H1 (cell line): ENCODE results near the gene RRM2. TPM values are rescaled to one million over a fixed set of nuclear protein-coding genes. Genes with fewer than 3 reads are reported as not detected.

Experiments
- CTCF ChIA-PET: fragments of 300-600 bp; sonication (Branson Sonifier 250); formaldehyde crosslinking; loops from one replicate; lab custom pipeline; 2021; ENCODE audit not compliant: partially characterized antibody; lab: Charles Lee
- POLR2A ChIA-PET: fragments of 300-600 bp; sonication (Branson Sonifier 250); formaldehyde crosslinking; loops from one replicate; lab custom pipeline; 2021; ENCODE audit warnings: inconsistent platforms; ENCODE audit not compliant: partially characterized antibody; lab: Charles Lee
- DNase-seq, 2 experiments: peaks; one replicate each; pipeline versions ENCODE4 v3.0.0 to v3.0.0-alpha.2; 2010 to 2022; ENCODE audit warnings: low spot score in 2 of 2, low read depth in 1 of 2, mixed read lengths in 1 of 2
- FAIRE-seq: peaks from 2 replicates; lab custom pipeline; 2011; peaks lifted over from hg19 to GRCh38; lab: Jason Lieb, UNC
- H2AFZ ChIP-seq: 2 replicates; pipeline ENCODE4 v1.8.1; 2012; ENCODE audit warnings: low read length, inconsistent platforms
- H2AK5ac ChIP-seq: 2 replicates; pipeline ENCODE4 v1.6.1; 2013; ENCODE audit warnings: low read depth, low read length
- H2BK120ac ChIP-seq: replicated peaks from 2 replicates; pipeline ENCODE3; 2013; ENCODE audit warnings: low read depth, low read length, inconsistent platforms
- H2BK12ac ChIP-seq: 2 replicates; pipeline ENCODE4 v1.6.1; 2013; ENCODE audit warnings: low read depth, low read length
- H2BK15ac ChIP-seq: 2 replicates; pipeline ENCODE4 v1.6.1; 2013; ENCODE audit warnings: low read length
- H2BK20ac ChIP-seq: 2 replicates; pipeline ENCODE4 v1.6.1; 2013; ENCODE audit warnings: low read length
- H2BK5ac ChIP-seq: 2 replicates; pipeline ENCODE4 v1.6.1; 2013; ENCODE audit warnings: low read depth, low read length
- H3K14ac ChIP-seq: 2 replicates; pipeline ENCODE4 v1.6.1; 2013; ENCODE audit warnings: inconsistent platforms; ENCODE audit not compliant: insufficient read length
- H3K18ac ChIP-seq: 2 replicates; pipeline ENCODE4 v1.6.1; 2013; ENCODE audit warnings: low read length; ENCODE audit errors: extremely low read depth
- H3K23ac ChIP-seq: 2 replicates; pipeline ENCODE4 v1.6.1; 2013; ENCODE audit warnings: inconsistent platforms; ENCODE audit not compliant: insufficient read length
- H3K23me2 ChIP-seq: 2 replicates; pipeline ENCODE4 v1.6.1; 2013; ENCODE audit warnings: low read depth, low read length
- H3K27ac ChIP-seq: 2 replicates; pipeline ENCODE4 v1.6.1; 2011; ENCODE audit warnings: low read depth, low read length, inconsistent platforms
- H3K27me3 ChIP-seq, 4 experiments: replicated peaks in 1 of 4; 1 replicate in 1 of 4; 2 replicates in 3 of 4; pipeline versions ENCODE4 v1.6.1 to v1.8.1; 2011 to 2013; ENCODE audit warnings: low read length in 3 of 4, mild to moderate bottlenecking in 3 of 4, inconsistent platforms in 2 of 4, mixed read lengths in 2 of 4, moderate library complexity in 1 of 4; ENCODE audit not compliant: control insufficient read depth in 3 of 4, insufficient read depth in 3 of 4; ENCODE audit errors: extremely low read depth in 1 of 4
- H3K36me3 ChIP-seq, 4 experiments: 2 replicates each; pipeline versions ENCODE4 v1.6.1 to v1.8.1; 2011 to 2013; ENCODE audit warnings: mild to moderate bottlenecking in 4 of 4, low read length in 3 of 4, moderate library complexity in 2 of 4, control low read depth in 1 of 4, inconsistent platforms in 1 of 4; ENCODE audit not compliant: insufficient read depth in 4 of 4, control insufficient read depth in 2 of 4
- H3K4ac ChIP-seq: replicated peaks from 2 replicates; pipeline ENCODE3; 2013; ENCODE audit warnings: low read length, low read depth, mixed read lengths, inconsistent platforms; ENCODE audit not compliant: insufficient read length
- H3K4me1 ChIP-seq, 4 experiments: replicated peaks in 1 of 4; 1 replicate in 1 of 4; 2 replicates in 3 of 4; pipeline versions ENCODE4 v1.6.1 to v1.8.1; 2011 to 2013; ENCODE audit warnings: low read length in 3 of 4, inconsistent platforms in 2 of 4, mixed read lengths in 1 of 4; ENCODE audit not compliant: insufficient read depth in 4 of 4, control insufficient read depth in 3 of 4
- H3K4me2 ChIP-seq, 2 experiments: 2 replicates each; pipeline versions ENCODE4 v1.6.1 to v1.8.1; 2011 to 2013; ENCODE audit warnings: low read depth in 2 of 2, low read length in 2 of 2, control low read depth in 1 of 2, inconsistent platforms in 1 of 2, mild to moderate bottlenecking in 1 of 2; ENCODE audit not compliant: insufficient read depth in 1 of 2
- H3K4me3 ChIP-seq, 4 experiments: fragments of 200-600, 300-600 bp in 1 of 4; sonication (generic), shearing (Covaris generic), sonication (Bioruptor Twin) in 1 of 4; 2 replicates each; pipeline versions ENCODE4 v1.5.1 to v1.8.1; 2011 to 2016; ENCODE audit warnings: low read length in 4 of 4, low read depth in 3 of 4, control low read depth in 2 of 4, inconsistent platforms in 2 of 4, mild to moderate bottlenecking in 2 of 4, mixed read lengths in 1 of 4, moderate library complexity in 1 of 4; ENCODE audit not compliant: insufficient read depth in 2 of 4; ENCODE audit errors: extremely low read depth in 1 of 4
- H3K56ac ChIP-seq: replicated peaks from 2 replicates; pipeline ENCODE3; 2013; ENCODE audit warnings: low read depth, mild to moderate bottlenecking, mixed read lengths, low read length, inconsistent platforms; ENCODE audit not compliant: insufficient read length
- H3K79me1 ChIP-seq: 2 replicates; pipeline ENCODE4 v1.6.1; 2013; ENCODE audit warnings: low read depth, low read length, control low read depth
- H3K79me2 ChIP-seq, 2 experiments: 2 replicates each; pipeline versions ENCODE4 v1.6.1 to v1.8.1; 2012 to 2013; ENCODE audit warnings: low read length in 2 of 2, mild to moderate bottlenecking in 2 of 2, inconsistent platforms in 1 of 2; ENCODE audit not compliant: insufficient read depth in 2 of 2, control insufficient read depth in 1 of 2
- H3K9ac ChIP-seq, 4 experiments: replicated peaks in 1 of 4; 1 replicate in 1 of 4; 2 replicates in 3 of 4; pipeline versions ENCODE4 v1.6.1 to v1.8.1; 2011 to 2013; ENCODE audit warnings: low read depth in 3 of 4, low read length in 3 of 4, control low read depth in 2 of 4, mild to moderate bottlenecking in 2 of 4, moderate library complexity in 2 of 4, inconsistent platforms in 1 of 4; ENCODE audit errors: extremely low read depth in 1 of 4
- H3K9me3 ChIP-seq, 2 experiments: 2 replicates each; pipeline versions ENCODE4 v1.6.1 to v1.8.1; 2012 to 2013; ENCODE audit warnings: mild to moderate bottlenecking in 2 of 2, moderate library complexity in 2 of 2, control low read depth in 1 of 2, inconsistent platforms in 1 of 2, low read depth in 1 of 2, low read length in 1 of 2, mixed read lengths in 1 of 2; ENCODE audit not compliant: insufficient read depth in 2 of 2
- H4K20me1 ChIP-seq, 2 experiments: replicated peaks in 1 of 2; 2 replicates each; pipeline versions ENCODE3 to v1.8.1; 2011 to 2013; ENCODE audit warnings: inconsistent platforms in 2 of 2, low read length in 2 of 2, mild to moderate bottlenecking in 1 of 2; ENCODE audit not compliant: insufficient read depth in 2 of 2, control insufficient read depth in 1 of 2
- H4K5ac ChIP-seq: 2 replicates; pipeline ENCODE4 v1.6.1; 2013; ENCODE audit warnings: low read length, low read depth, mixed read lengths, inconsistent platforms; ENCODE audit not compliant: insufficient read length
- H4K8ac ChIP-seq: 2 replicates; pipeline ENCODE4 v1.8.0; 2013; ENCODE audit warnings: mild to moderate bottlenecking, moderate library complexity, low read length, inconsistent platforms; ENCODE audit not compliant: insufficient read depth; ENCODE audit errors: extremely low read depth
- H4K91ac ChIP-seq: replicated peaks from 2 replicates; pipeline ENCODE3; 2013; ENCODE audit warnings: low read length, mixed read lengths, inconsistent platforms; ENCODE audit not compliant: insufficient read length
- BACH1 ChIP-seq: IDR thresholded peaks from 2 replicates; pipeline ENCODE4 v1.6.1; 2012; ENCODE audit warnings: low read length, improper control_type of control experiment
- BCL11A ChIP-seq, 2 experiments: IDR thresholded peaks; one replicate each; pipeline ENCODE4 v1.6.1; 2011; ENCODE audit warnings: low read depth in 2 of 2, low read length in 2 of 2, mild to moderate bottlenecking in 2 of 2
- CTBP2 ChIP-seq: IDR thresholded peaks from 2 replicates; pipeline ENCODE4 v1.7.0; 2011; ENCODE audit warnings: borderline replicate concordance, mild to moderate bottlenecking, moderate library complexity, mixed read lengths, low read length; ENCODE audit not compliant: insufficient read depth, insufficient read length
- EGR1 ChIP-seq: IDR thresholded peaks from 2 replicates; pipeline ENCODE4 v1.6.1; 2011; ENCODE audit warnings: low read depth, low read length, borderline replicate concordance
- GTF2F1 ChIP-seq: IDR thresholded peaks from 2 replicates; pipeline ENCODE4 v1.6.1; 2012; ENCODE audit warnings: low read depth, low read length, improper control_type of control experiment, borderline replicate concordance
- HDAC2 ChIP-seq, 2 experiments: fragments of 300-600 bp in 1 of 2; sonication (generic) in 1 of 2; IDR thresholded peaks; 2 replicates each; pipeline ENCODE4 v1.6.1; 2011 to 2012; ENCODE audit warnings: low read depth in 2 of 2, low read length in 2 of 2, mild to moderate bottlenecking in 2 of 2, moderate library complexity in 2 of 2, borderline replicate concordance in 1 of 2, inconsistent platforms in 1 of 2
- JUND ChIP-seq: IDR thresholded peaks from 2 replicates; pipeline ENCODE4 v1.6.1; 2011; ENCODE audit warnings: mild to moderate bottlenecking, improper control_type of control experiment, low read length
- NRF1 ChIP-seq: IDR thresholded peaks from 2 replicates; pipeline ENCODE4 v1.6.1; 2011; ENCODE audit warnings: mild to moderate bottlenecking, low read depth, low read length, improper control_type of control experiment
- SAP30 ChIP-seq: fragments of 300-600 bp; sonication (generic); IDR thresholded peaks from 2 replicates; pipeline ENCODE4 v1.7.1; 2012; ENCODE audit warnings: low read length, moderate library complexity, mild to moderate bottlenecking, inconsistent platforms; ENCODE audit not compliant: insufficient read depth, insufficient replicate concordance
- SIRT6 ChIP-seq: IDR thresholded peaks from one replicate; pipeline ENCODE4 v1.7.1; 2012; ENCODE audit warnings: low read length, inconsistent platforms
- ZNF274 ChIP-seq: IDR thresholded peaks from 2 replicates; pipeline ENCODE4 v1.7.0; 2012; ENCODE audit warnings: low read length, borderline replicate concordance; ENCODE audit errors: extremely low read depth
- WGBS, 2 experiments: shearing (Covaris generic) in 1 of 2; methylation state at CpG; one replicate each; pipeline versions ENCODE4 v1.1.6 to v1.1.7; 2013 to 2015; ENCODE audit warnings: low lambda C conversion rate in 2 of 2, mixed read lengths in 2 of 2, inconsistent platforms in 1 of 2, low coverage in 1 of 2, missing lambda C conversion rate in 1 of 2; ENCODE audit not compliant: insufficient replicate concordance in 2 of 2, insufficient coverage in 1 of 2, insufficient read length in 1 of 2; ENCODE audit errors: extremely low coverage in 1 of 2, missing lambda C conversion rate in 1 of 2; 5-methylcytosine and 5-hydroxymethylcytosine counted together
- polyA plus RNA-seq, 7 experiments: library from polyadenylated mRNA; depleted of rRNA in 3 of 7; stranded (reverse) in 5 of 7; unstranded in 2 of 7; fragments of >200 nt in 5 of 7; fragments of 200-250 nt in 2 of 7; gene quantifications; 1 replicate in 5 of 7; 2 replicates in 1 of 7; 4 replicates in 1 of 7; pipeline versions ENCODE4 v1.2.1 to v1.2.3, GENCODE V29; 2011 to 2013; ENCODE audit warnings: missing spikeins in 2 of 7, mixed read lengths in 2 of 7
- total RNA-seq: library from RNA; stranded (reverse); fragmentation: NEBNext Ultra II Directional; extraction: Animal tissue kit (Norgen Biotek cat#: 25700); gene quantifications from 2 replicates; pipeline ENCODE4 v1.2.1, GENCODE V29; 2021

The RRM2 gene
- total and polyA plus RNA-seq, 2 of the 8 experiments (the other 6 are each of a cell fraction or from before 2014, with no cell fraction given): 37.7 to 215 TPM

DNA sequence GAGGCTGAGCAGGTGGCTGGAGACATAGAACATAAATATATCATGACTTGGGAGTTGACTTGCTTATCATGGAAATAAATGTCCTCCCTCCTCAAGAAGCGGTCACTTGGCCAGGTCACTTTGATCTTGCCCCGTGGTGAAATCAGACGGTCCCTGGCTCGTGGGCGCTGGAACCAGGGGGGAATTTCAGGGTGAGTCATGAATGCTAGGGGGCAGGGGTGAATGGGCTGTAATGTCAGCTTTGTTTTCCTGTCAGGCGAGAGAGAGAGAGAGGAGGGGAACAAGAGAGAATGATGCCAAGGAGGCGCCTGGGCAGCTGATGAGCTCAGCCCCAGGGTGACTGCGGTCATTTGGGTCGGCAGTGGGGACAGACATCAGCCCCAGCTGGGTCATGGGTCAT is 47.7 kb downstream of the RRM2 start:
- no peaks in the 10 kb centered on the region for H3K36me3 ChIP-seq
- no peak overlapping the region for H4K91ac ChIP-seq
- H3K4me2 ChIP-seq: no peak overlapping the region
- no peak overlapping the region for H3K56ac ChIP-seq
- FAIRE-seq (no peak), DNase-seq (no peak)
- no peak overlapping the region for H4K5ac ChIP-seq
- CTCF ChIA-PET: interaction anchor here (0.5 to 5.0 kb wide), 5 partner anchors 15 to 239 kb away, joined by 3 to 33 read pairs (median 4); no protein-coding TSS in a partner anchor
- H2BK12ac ChIP-seq: no peak overlapping the region
- 77% methylated on average over 9 of the region's 9 CpGs; no CpG with 5 or more reads in 1 of the 2 experiments for WGBS, 2 experiments
- H3K79me1 ChIP-seq: no peaks in the 10 kb centered on the region
- TF ChIP-seq BCL11A (IDR thresholded peaks at IDR 0.05; ENCODE audit: low read depth in 2 of 2, low read length in 2 of 2) (no peak), BACH1 (no peak), NRF1 (no peak), SAP30 (no peak), ZNF274 (no peak), EGR1 (no peak), SIRT6 (no peak), CTBP2 (no peak), HDAC2 (IDR thresholded peaks at IDR 0.05; ENCODE audit: borderline replicate concordance in 1 of 2, low read depth in 2 of 2, low read length in 2 of 2) (no peak), JUND (no peak), GTF2F1 (no peak)
- no peaks in the 10 kb centered on the region for H3K23me2 ChIP-seq
- H2BK120ac ChIP-seq: no peak overlapping the region
- H3K79me2 ChIP-seq: no peaks in the 10 kb centered on the region
- no peak overlapping the region for H3K9ac ChIP-seq
- POLR2A ChIA-PET: interaction anchor here (1.2 to 2.4 kb wide), 4 partner anchors 9 to 278 kb away, joined by 3 to 7 read pairs (median 4); partner anchors contain the start of gene ODC1
- H3K4ac ChIP-seq: no peak overlapping the region
- no peak overlapping the region for H2AFZ ChIP-seq
- no peak overlapping the region for H3K27ac ChIP-seq
- H2BK5ac ChIP-seq: no peak overlapping the region
- H4K20me1 ChIP-seq: peaks cover 2 to 4% of the 10 kb centered on the region in 2 experiments
- no peak overlapping the region for H2AK5ac ChIP-seq
- H2BK20ac ChIP-seq: no peak overlapping the region
- H3K27me3 ChIP-seq: no peaks in the 10 kb centered on the region
- H3K23ac ChIP-seq: no peak overlapping the region
- no peak overlapping the region for H3K14ac ChIP-seq
- H2BK15ac ChIP-seq: no peak overlapping the region
- H3K4me3 ChIP-seq: no peak overlapping the region
- no peaks in the 10 kb centered on the region for H3K9me3 ChIP-seq
- H4K8ac ChIP-seq: no peak overlapping the region
- no peak overlapping the region for H3K18ac ChIP-seq
- peaks cover 0 to 4% (median 3%) of the 10 kb centered on the region in 4 experiments; a peak in 4 of 7 replicates for H3K4me1 ChIP-seq
